HepG2 (cell line): ENCODE measurements around the gene C16orf54. TPM values are rescaled to one million over a fixed set of nuclear protein-coding genes. Genes with fewer than 3 reads are reported as not detected.
A peak's percentile ranks its signal among the peaks of the same experiment; 100 is the strongest.

Source experiments
- ASH2L ChIP-seq: fragments of 300-600, 200-600 bp; sonication (generic); IDR thresholded peaks from 2 replicates; pipeline ENCODE4 v1.7.0; 2017; ENCODE audit warnings: low read depth, mild to moderate bottlenecking, moderate library complexity, mixed read lengths, low read length; ENCODE audit not compliant: insufficient read length
- CCAR2 ChIP-seq: fragments of 200-400 bp; formaldehyde crosslinking; optimal IDR thresholded peaks from 2 replicates; pipeline ENCODE3; 2018; ENCODE audit warnings: low read depth, mild to moderate bottlenecking, low read length, moderate library complexity
- HNRNPL ChIP-seq: fragments of 200-400 bp; formaldehyde crosslinking; IDR thresholded peaks from 2 replicates; pipeline ENCODE4 v1.6.1; 2017; ENCODE audit warnings: mild to moderate bottlenecking, low read depth, low read length
- MXD3 ChIP-seq: IDR thresholded peaks from 2 replicates; pipeline ENCODE4 v1.6.1; 2016; ENCODE audit warnings: mild to moderate bottlenecking, missing biosample characterization, missing genetic modification reagents
- NFYB ChIP-seq: sonication (generic); formaldehyde crosslinking; IDR thresholded peaks from 2 replicates; pipeline ENCODE4 v1.4.0; 2020; ENCODE audit warnings: missing genetic modification reagents
- NRL ChIP-seq: sonication (generic); formaldehyde crosslinking; IDR thresholded peaks from 2 replicates; pipeline ENCODE4 v1.5.0; 2020; ENCODE audit warnings: missing genetic modification reagents, mild to moderate bottlenecking, moderate library complexity, borderline replicate concordance
- THAP7 ChIP-seq: sonication (generic); formaldehyde crosslinking; IDR thresholded peaks from 2 replicates; pipeline ENCODE4 v1.8.1; 2023; ENCODE audit warnings: mild to moderate bottlenecking, missing genetic modification reagents
- ZBTB4 ChIP-seq: sonication (generic); formaldehyde crosslinking; IDR thresholded peaks from 2 replicates; pipeline ENCODE4 v1.4.0; 2020; ENCODE audit warnings: missing genetic modification reagents, mild to moderate bottlenecking, borderline replicate concordance
- ZFX ChIP-seq: sonication (generic); formaldehyde crosslinking; IDR thresholded peaks from 2 replicates; pipeline ENCODE4 v1.4.0; 2020; ENCODE audit warnings: mild to moderate bottlenecking, low read depth, missing genetic modification reagents, moderate library complexity
- ZNF142 ChIP-seq: sonication (generic); formaldehyde crosslinking; IDR thresholded peaks from 2 replicates; pipeline ENCODE4 v1.4.0; 2020; ENCODE audit warnings: missing genetic modification reagents
- ZNF281 ChIP-seq: sonication (generic); formaldehyde crosslinking; IDR thresholded peaks from 2 replicates; pipeline ENCODE4 v1.4.0; 2020; ENCODE audit warnings: missing genetic modification reagents, borderline replicate concordance
- ZNF367 ChIP-seq: sonication (generic); formaldehyde crosslinking; IDR thresholded peaks from 2 replicates; pipeline ENCODE4 v1.4.0; 2020; ENCODE audit warnings: missing genetic modification reagents, borderline replicate concordance
- polyA plus RNA-seq, 8 experiments: library from polyadenylated mRNA; depleted of rRNA in 3 of 8; stranded (reverse) in 7 of 8; unstranded in 1 of 8; fragments of >200 nt; fragmentation: Illumina TruSeq in 4 of 8; extraction: Trizol in 4 of 8; gene quantifications; 2 replicates each; pipeline versions ENCODE4 v1.2.1 to v1.2.3, GENCODE V29; 2011 to 2016; ENCODE audit warnings: low read depth in 4 of 8, missing spikeins in 1 of 8, mixed read lengths in 1 of 8; ENCODE audit not compliant: insufficient read depth in 1 of 8
- total RNA-seq, 5 experiments: library from RNA; depleted of rRNA; stranded (reverse); fragments of >200 nt; fragmentation: Illumina TruSeq; extraction: Trizol; gene quantifications; 2 replicates each; pipeline ENCODE4 v1.2.3, GENCODE V29; 2016; ENCODE audit warnings: low read depth in 1 of 5

C16orf54 gene
- total and polyA plus RNA-seq, 2 of the 13 experiments (the other 11 are each of a cell fraction or from before 2014, with no cell fraction given) = not detected

GRCh38 chr16:29765167-29766032, 19.6 kb upstream of the C16orf54 start (continued):
- TF ChIP-seq ZBTB4 (CRISPR knock-in tag) (peak; percentile 87; the same call in 1 of the 2 replicates), ZFX (CRISPR knock-in tag) (peak; percentile 64; the same call in 1 of the 2 replicates), HNRNPL (peak; percentile 91), MXD3 (CRISPR knock-in tag) (0 out of 2 replicates have a peak, but pooled peaks have one; percentile 64), NFYB (no peak; the same call in 1 of the 2 replicates), THAP7 (CRISPR knock-in tag) (0 out of 2 replicates have a peak, but pooled peaks have one; percentile 61), ZNF281 (CRISPR knock-in tag) (peak; percentile 45; the same call in 1 of the 2 replicates), ZNF142 (CRISPR knock-in tag) (peak; percentile 78; the same call in 1 of the 2 replicates), ASH2L (peak; percentile 69), CCAR2 (no peak), ZNF367 (CRISPR knock-in tag) (no peak), NRL (CRISPR knock-in tag) (peak; percentile 63; the same call in 1 of the 2 replicates)
